SK-N-SH (cell line): Measurements from ENCODE around the gene MOB2. TPM values are rescaled to one million over a fixed set of nuclear protein-coding genes. Genes with fewer than 3 reads are reported as not detected.

Source experiments
- CTCF ChIA-PET: fragments of 300-600, 350-600 bp; formaldehyde crosslinking; extraction: SDS; loops from one replicate; lab custom pipeline; 2021; lab: Yijun Ruan, JAX
- POLR2A ChIA-PET: fragments of 350-600 bp; sonication (Branson Sonifier 250); formaldehyde crosslinking; extraction: SDS; loops from one replicate; lab custom pipeline; 2020; ENCODE audit warnings: antibody characterized with exemption, inconsistent platforms; lab: Yijun Ruan, JAX
- DNase-seq: peaks from one replicate; pipeline ENCODE4 v3.0.0; 2012
- H2AFZ ChIP-seq: fragments of 200-600 bp; sonication (generic); 2 replicates; pipeline ENCODE4 v1.8.1; 2016; ENCODE audit warnings: antibody characterized with exemption, mild to moderate bottlenecking, low read depth
- H3F3A ChIP-seq: fragments of 200-600 bp; sonication (generic); replicated peaks from 2 replicates; pipeline ENCODE3; 2016; ENCODE audit warnings: antibody characterized with exemption, mild to moderate bottlenecking; ENCODE audit not compliant: insufficient read depth
- H3K27ac ChIP-seq, 2 experiments: fragments of 200-500 bp in 1 of 2; fragments of 200-600 bp in 1 of 2; sonication (Bioruptor generic) in 1 of 2; sonication (generic), shearing (Covaris generic) in 1 of 2; 2 replicates each; pipeline versions ENCODE4 v1.5.1 to v1.6.1; 2014 to 2016; ENCODE audit warnings: low read depth in 2 of 2, inconsistent platforms in 1 of 2, low read length in 1 of 2, mild to moderate bottlenecking in 1 of 2, mixed read lengths in 1 of 2
- H3K27me3 ChIP-seq: fragments of 200-600 bp; sonication (generic), shearing (Covaris generic); 2 replicates; pipeline ENCODE4 v1.6.1; 2016; ENCODE audit warnings: mixed run types; ENCODE audit not compliant: insufficient read depth
- H3K36me3 ChIP-seq, 2 experiments: fragments of 200-500 bp in 1 of 2; fragments of 200-600 bp in 1 of 2; sonication (Bioruptor generic) in 1 of 2; sonication (generic) in 1 of 2; replicated peaks in 1 of 2; 2 replicates each; pipeline versions ENCODE3 to v1.5.1; 2014 to 2016; ENCODE audit warnings: low read length in 1 of 2, mild to moderate bottlenecking in 1 of 2; ENCODE audit not compliant: insufficient read depth in 2 of 2, control insufficient read depth in 1 of 2
- H3K4me1 ChIP-seq, 2 experiments: fragments of 200-500 bp in 1 of 2; fragments of 200-600 bp in 1 of 2; sonication (Bioruptor generic) in 1 of 2; sonication (generic), shearing (Covaris generic) in 1 of 2; 2 replicates each; pipeline versions ENCODE4 v1.5.1 to v1.6.1; 2014 to 2016; ENCODE audit warnings: low read depth in 1 of 2, low read length in 1 of 2, mixed run types in 1 of 2; ENCODE audit not compliant: insufficient read depth in 2 of 2, control insufficient read depth in 1 of 2
- H3K4me2 ChIP-seq: fragments of 200-600 bp; sonication (generic), shearing (Covaris generic); 2 replicates; pipeline ENCODE4 v1.6.1; 2017; ENCODE audit warnings: mixed run types
- H3K4me3 ChIP-seq, 2 experiments: fragments of 200-500 bp in 1 of 2; fragments of 200-600 bp in 1 of 2; sonication (Bioruptor generic) in 1 of 2; sonication (generic), shearing (Covaris generic) in 1 of 2; 2 replicates each; pipeline versions ENCODE4 v1.5.1 to v1.8.1; 2014 to 2016; ENCODE audit warnings: low read depth in 2 of 2, inconsistent platforms in 1 of 2, low read length in 1 of 2, mild to moderate bottlenecking in 1 of 2, mixed read lengths in 1 of 2, moderate library complexity in 1 of 2
- H3K79me2 ChIP-seq: fragments of 200-600 bp; sonication (generic); 2 replicates; pipeline ENCODE4 v1.8.1; 2017; ENCODE audit warnings: mild to moderate bottlenecking; ENCODE audit not compliant: insufficient read depth
- H3K9ac ChIP-seq: fragments of 200-600 bp; sonication (generic); 2 replicates; pipeline ENCODE4 v1.6.1; 2017; ENCODE audit warnings: mixed run types
- H3K9me2 ChIP-seq: fragments of 200-600 bp; sonication (generic); 2 replicates; pipeline ENCODE4 v1.6.1; 2017; ENCODE audit warnings: mixed run types
- H3K9me3 ChIP-seq: fragments of 200-600 bp; sonication (generic); 2 replicates; pipeline ENCODE4 v1.6.1; 2017; ENCODE audit warnings: mixed run types, mild to moderate bottlenecking, moderate library complexity
- H4K20me1 ChIP-seq: fragments of 200-600 bp; sonication (generic); 2 replicates; pipeline ENCODE4 v1.6.1; 2017; ENCODE audit warnings: mild to moderate bottlenecking, mixed run types; ENCODE audit not compliant: insufficient read depth
- CHD2 ChIP-seq: fragments of 150-350 bp; IDR thresholded peaks from 2 replicates; pipeline ENCODE4 v1.6.1; 2018; ENCODE audit warnings: low read length; ENCODE audit not compliant: partially characterized antibody
- EP300 ChIP-seq, 2 experiments: IDR thresholded peaks; 2 replicates each; pipeline versions ENCODE4 v1.4.0 to v1.6.1; 2012; ENCODE audit warnings: borderline replicate concordance in 1 of 2, low read depth in 1 of 2, low read length in 1 of 2
- FOXJ3 ChIP-seq: sonication (generic); formaldehyde crosslinking; IDR thresholded peaks from 2 replicates; pipeline ENCODE4 v1.5.1; 2020; ENCODE audit warnings: mild to moderate bottlenecking, missing genetic modification reagents
- GABPA ChIP-seq: IDR thresholded peaks from 2 replicates; pipeline ENCODE4 v1.4.0; 2012; ENCODE audit warnings: low read depth, mild to moderate bottlenecking
- GATA2 ChIP-seq: sonication (generic); formaldehyde crosslinking; IDR thresholded peaks from 2 replicates; pipeline ENCODE4 v1.5.0; 2020; ENCODE audit warnings: mild to moderate bottlenecking, missing genetic modification reagents
- JUND ChIP-seq: IDR thresholded peaks from 2 replicates; pipeline ENCODE4 v1.4.0; 2012
- MEF2A ChIP-seq: IDR thresholded peaks from 2 replicates; pipeline ENCODE4 v1.4.0; 2012; ENCODE audit warnings: low read depth, borderline replicate concordance
- MXI1 ChIP-seq: IDR thresholded peaks from 2 replicates; pipeline ENCODE4 v1.6.1; 2012; ENCODE audit warnings: mild to moderate bottlenecking, low read depth, low read length, improper control_type of control experiment
- NFIC ChIP-seq: IDR thresholded peaks from 2 replicates; pipeline ENCODE4 v1.4.0; 2012; ENCODE audit warnings: borderline replicate concordance
- NRF1 ChIP-seq: IDR thresholded peaks from 2 replicates; pipeline ENCODE4 v1.6.1; 2012; ENCODE audit warnings: low read depth, mild to moderate bottlenecking, low read length
- POLR2AphosphoS5 ChIP-seq: IDR thresholded peaks from 2 replicates; pipeline ENCODE4 v1.6.1; 2012; ENCODE audit warnings: low read depth, low read length
- RCOR1 ChIP-seq: fragments of 150-350 bp; IDR thresholded peaks from 2 replicates; pipeline ENCODE4 v1.6.1; 2017; ENCODE audit warnings: antibody characterized with exemption, low read length
- RXRA ChIP-seq: IDR thresholded peaks from 2 replicates; pipeline ENCODE4 v1.4.0; 2012; ENCODE audit warnings: low read depth, mild to moderate bottlenecking, borderline replicate concordance
- SMC3 ChIP-seq: IDR thresholded peaks from 2 replicates; pipeline ENCODE4 v1.6.1; 2012; ENCODE audit warnings: low read depth, low read length, improper control_type of control experiment
- TAF1 ChIP-seq: IDR thresholded peaks from 2 replicates; pipeline ENCODE4 v1.6.1; 2012; ENCODE audit warnings: low read depth, mild to moderate bottlenecking, low read length, moderate library complexity, borderline replicate concordance
- TEAD4 ChIP-seq: IDR thresholded peaks from 2 replicates; pipeline ENCODE4 v1.4.0; 2012; ENCODE audit warnings: mild to moderate bottlenecking, borderline replicate concordance; ENCODE audit not compliant: insufficient read depth
- YY1 ChIP-seq: IDR thresholded peaks from 2 replicates; pipeline ENCODE4 v1.4.0; 2012; ENCODE audit warnings: low read depth, mild to moderate bottlenecking
- WGBS: methylation state at CpG from one replicate; pipeline ENCODE4 v1.1.6; 2017; ENCODE audit warnings: low lambda C conversion rate; 5-methylcytosine and 5-hydroxymethylcytosine counted together
- polyA plus RNA-seq, 3 experiments: library from polyadenylated mRNA; depleted of rRNA; stranded (reverse); fragments of >200 nt; gene quantifications; 2 replicates each; pipeline ENCODE4 v1.2.3, GENCODE V29; 2012
- TF ChIP-seq, protein P1 (sequence below): IDR thresholded peaks from 2 replicates; pipeline ENCODE4 v1.4.0; 2012; ENCODE audit warnings: low read depth, borderline replicate concordance
- TF ChIP-seq, protein P2 (sequence below): IDR thresholded peaks from 2 replicates; pipeline ENCODE4 v1.6.1; 2012; ENCODE audit warnings: mild to moderate bottlenecking, low read depth, low read length, moderate library complexity
- TF ChIP-seq, protein P3 (sequence below): fragments of 150-350 bp; IDR thresholded peaks from 2 replicates; pipeline ENCODE4 v1.6.1; 2016; ENCODE audit warnings: mild to moderate bottlenecking, low read depth, low read length

MOB2 gene
- polyA plus RNA-seq, 1 of the 3 experiments (the other 2 are of a cell fraction) = 45.8 TPM

DNA sequence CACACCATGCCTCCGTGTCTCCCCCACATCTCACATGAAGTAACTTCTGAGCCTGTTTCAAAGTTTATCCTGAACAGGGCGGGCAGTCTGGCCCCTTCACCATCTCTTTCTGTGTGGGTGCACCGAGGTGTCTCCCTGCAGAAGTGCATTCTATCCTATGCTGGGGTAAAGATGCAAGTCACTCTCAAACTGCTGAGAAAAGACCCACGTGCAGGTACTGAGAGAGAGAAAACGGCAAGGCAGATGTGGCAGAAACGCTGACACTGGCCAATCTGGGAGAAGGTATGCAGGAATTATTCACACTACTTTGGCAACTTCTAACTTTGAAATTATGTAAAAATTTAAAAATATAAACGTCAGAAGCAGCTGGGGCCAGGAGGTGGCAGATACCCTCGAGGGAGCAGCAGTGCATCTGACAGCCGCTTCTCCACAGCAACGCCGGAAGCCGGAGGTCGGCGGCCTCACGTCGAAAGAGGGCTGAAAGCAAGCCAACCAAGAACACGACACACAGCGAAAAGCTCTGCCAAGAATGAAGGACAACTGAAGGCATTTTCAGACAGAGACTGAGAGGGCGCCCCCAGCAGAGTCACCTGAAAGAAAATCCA is 34.2 kb upstream of the MOB2 start:
- no peak overlapping the region for H3K4me2 ChIP-seq
- no peaks in the 10 kb centered on the region for H3K9me3 ChIP-seq
- H4K20me1 ChIP-seq = peaks cover 94% of the 10 kb centered on the region
- no peak overlapping the region for H3K9ac ChIP-seq
- peaks cover 63% of the 10 kb centered on the region for H3K79me2 ChIP-seq
- no peak overlapping the region for H2AFZ ChIP-seq
- H3K27ac ChIP-seq = no peak overlapping the region
- H3K4me1 ChIP-seq = peaks cover 0 to 4% of the 10 kb centered on the region in 2 experiments; a peak in 1 of 4 replicates
- H3K4me3 ChIP-seq = no peak overlapping the region
- ChIA-PET CTCF (interaction anchor here (1.0 kb wide), 1 partner anchor 54 kb away, joined by 3 read pairs; no protein-coding TSS in a partner anchor), POLR2A (no interaction called here)
- H3F3A ChIP-seq = no peaks in the 10 kb centered on the region
- DNase-seq = no peak
- H3K36me3 ChIP-seq = no peaks in the 10 kb centered on the region
- H3K9me2 ChIP-seq = no peaks in the 10 kb centered on the region
- no peak for TF ChIP-seq FOXJ3 (CRISPR knock-in tag)
- TF ChIP-seq CHD2 = no peak
- no peak for TF ChIP-seq SMC3
- TF ChIP-seq EP300 (IDR thresholded peaks at IDR 0.05; ENCODE audit: borderline replicate concordance in 1 of 2, low read depth in 1 of 2, low read length in 1 of 2) = no peak
- TF ChIP-seq, protein P1, sequence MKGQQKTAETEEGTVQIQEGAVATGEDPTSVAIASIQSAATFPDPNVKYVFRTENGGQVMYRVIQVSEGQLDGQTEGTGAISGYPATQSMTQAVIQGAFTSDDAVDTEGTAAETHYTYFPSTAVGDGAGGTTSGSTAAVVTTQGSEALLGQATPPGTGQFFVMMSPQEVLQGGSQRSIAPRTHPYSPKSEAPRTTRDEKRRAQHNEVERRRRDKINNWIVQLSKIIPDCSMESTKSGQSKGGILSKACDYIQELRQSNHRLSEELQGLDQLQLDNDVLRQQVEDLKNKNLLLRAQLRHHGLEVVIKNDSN = no peak
- TF ChIP-seq TEAD4 = no peak
- TF ChIP-seq, protein P2, sequence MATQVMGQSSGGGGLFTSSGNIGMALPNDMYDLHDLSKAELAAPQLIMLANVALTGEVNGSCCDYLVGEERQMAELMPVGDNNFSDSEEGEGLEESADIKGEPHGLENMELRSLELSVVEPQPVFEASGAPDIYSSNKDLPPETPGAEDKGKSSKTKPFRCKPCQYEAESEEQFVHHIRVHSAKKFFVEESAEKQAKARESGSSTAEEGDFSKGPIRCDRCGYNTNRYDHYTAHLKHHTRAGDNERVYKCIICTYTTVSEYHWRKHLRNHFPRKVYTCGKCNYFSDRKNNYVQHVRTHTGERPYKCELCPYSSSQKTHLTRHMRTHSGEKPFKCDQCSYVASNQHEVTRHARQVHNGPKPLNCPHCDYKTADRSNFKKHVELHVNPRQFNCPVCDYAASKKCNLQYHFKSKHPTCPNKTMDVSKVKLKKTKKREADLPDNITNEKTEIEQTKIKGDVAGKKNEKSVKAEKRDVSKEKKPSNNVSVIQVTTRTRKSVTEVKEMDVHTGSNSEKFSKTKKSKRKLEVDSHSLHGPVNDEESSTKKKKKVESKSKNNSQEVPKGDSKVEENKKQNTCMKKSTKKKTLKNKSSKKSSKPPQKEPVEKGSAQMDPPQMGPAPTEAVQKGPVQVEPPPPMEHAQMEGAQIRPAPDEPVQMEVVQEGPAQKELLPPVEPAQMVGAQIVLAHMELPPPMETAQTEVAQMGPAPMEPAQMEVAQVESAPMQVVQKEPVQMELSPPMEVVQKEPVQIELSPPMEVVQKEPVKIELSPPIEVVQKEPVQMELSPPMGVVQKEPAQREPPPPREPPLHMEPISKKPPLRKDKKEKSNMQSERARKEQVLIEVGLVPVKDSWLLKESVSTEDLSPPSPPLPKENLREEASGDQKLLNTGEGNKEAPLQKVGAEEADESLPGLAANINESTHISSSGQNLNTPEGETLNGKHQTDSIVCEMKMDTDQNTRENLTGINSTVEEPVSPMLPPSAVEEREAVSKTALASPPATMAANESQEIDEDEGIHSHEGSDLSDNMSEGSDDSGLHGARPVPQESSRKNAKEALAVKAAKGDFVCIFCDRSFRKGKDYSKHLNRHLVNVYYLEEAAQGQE = no peak
- TF ChIP-seq YY1 = no peak
- no peak for TF ChIP-seq RXRA
- TF ChIP-seq, protein P3, sequence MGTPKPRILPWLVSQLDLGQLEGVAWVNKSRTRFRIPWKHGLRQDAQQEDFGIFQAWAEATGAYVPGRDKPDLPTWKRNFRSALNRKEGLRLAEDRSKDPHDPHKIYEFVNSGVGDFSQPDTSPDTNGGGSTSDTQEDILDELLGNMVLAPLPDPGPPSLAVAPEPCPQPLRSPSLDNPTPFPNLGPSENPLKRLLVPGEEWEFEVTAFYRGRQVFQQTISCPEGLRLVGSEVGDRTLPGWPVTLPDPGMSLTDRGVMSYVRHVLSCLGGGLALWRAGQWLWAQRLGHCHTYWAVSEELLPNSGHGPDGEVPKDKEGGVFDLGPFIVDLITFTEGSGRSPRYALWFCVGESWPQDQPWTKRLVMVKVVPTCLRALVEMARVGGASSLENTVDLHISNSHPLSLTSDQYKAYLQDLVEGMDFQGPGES = no peak
- no peak for TF ChIP-seq POLR2AphosphoS5
- TF ChIP-seq GABPA = no peak
- no peak for TF ChIP-seq JUND
- no peak for TF ChIP-seq RCOR1
- TF ChIP-seq GATA2 (CRISPR knock-in tag) = no peak
- no peak for TF ChIP-seq MEF2A
- no peak for TF ChIP-seq NFIC
- no peak for TF ChIP-seq NRF1
- TF ChIP-seq TAF1 = no peak
- no peak for TF ChIP-seq MXI1
- H3K27me3 ChIP-seq = no peaks in the 10 kb centered on the region
- WGBS = 87% methylated on average over 19 of the region's 19 CpGs
